Neural cell (in vitro differentiated cells): ENCODE data around the gene SMIM22. TPM values are rescaled to one million over a fixed set of nuclear protein-coding genes. Genes with fewer than 3 reads are reported as not detected.

Source experiments
- H2AFZ ChIP-seq: fragments of 200-600, 300-800 bp; sonication (generic), shearing (Covaris generic); 2 replicates; pipeline ENCODE4 v1.6.0; 2014; ENCODE audit warnings: low read depth, mild to moderate bottlenecking, antibody characterized with exemption, low read length, moderate library complexity
- H3F3A ChIP-seq: fragments of 200-600 bp; shearing (Covaris generic); 2 replicates; pipeline ENCODE4 v1.6.1; 2016; ENCODE audit warnings: mild to moderate bottlenecking, moderate library complexity, mixed read lengths, antibody characterized with exemption, low read length; ENCODE audit not compliant: insufficient read depth, poor library complexity, severe bottlenecking
- H3K27ac ChIP-seq: fragments of 200-600, 300-800 bp; sonication (generic), shearing (Covaris generic); 2 replicates; pipeline ENCODE4 v1.5.1; 2014; ENCODE audit warnings: mild to moderate bottlenecking, low read length, moderate library complexity
- H3K27me3 ChIP-seq: fragments of 300-800, 200-600 bp; sonication (generic), shearing (Covaris generic); 2 replicates; pipeline ENCODE4 v1.6.0; 2014; ENCODE audit warnings: mild to moderate bottlenecking, low read depth, low read length, moderate library complexity; ENCODE audit not compliant: insufficient read depth
- H3K36me3 ChIP-seq: fragments of 300-800, 200-600 bp; sonication (generic), shearing (Covaris generic); 2 replicates; pipeline ENCODE4 v1.5.1; 2014; ENCODE audit warnings: mild to moderate bottlenecking, antibody characterized with exemption, low read length, moderate library complexity; ENCODE audit not compliant: insufficient read depth
- H3K4me2 ChIP-seq: fragments of 300-800, 200-600 bp; sonication (generic), shearing (Covaris generic); 2 replicates; pipeline ENCODE4 v1.6.0; 2014; ENCODE audit warnings: mild to moderate bottlenecking, low read length
- H3K4me3 ChIP-seq: fragments of 300-800, 200-600 bp; sonication (generic), shearing (Covaris generic); 2 replicates; pipeline ENCODE4 v1.5.1; 2014; ENCODE audit warnings: mild to moderate bottlenecking, low read length, moderate library complexity
- H3K79me2 ChIP-seq: fragments of 200-600 bp; shearing (Covaris generic); replicated peaks from 2 replicates; pipeline ENCODE4 v1.6.0; 2014; ENCODE audit warnings: mild to moderate bottlenecking, low read length, moderate library complexity; ENCODE audit not compliant: insufficient read depth
- H3K9ac ChIP-seq: fragments of 300-800, 200-600 bp; sonication (generic), shearing (Covaris generic); 2 replicates; pipeline ENCODE4 v1.6.1; 2016; ENCODE audit warnings: mild to moderate bottlenecking, low read length, mixed read lengths
- H3K9me2 ChIP-seq: fragments of 200-600 bp; shearing (Covaris generic); 2 replicates; pipeline ENCODE4 v1.6.1; 2016; ENCODE audit warnings: mild to moderate bottlenecking, low read length, mixed read lengths; ENCODE audit not compliant: insufficient read depth
- H3K9me3 ChIP-seq: fragments of 200-600, 300-800 bp; sonication (generic), shearing (Covaris generic); 2 replicates; pipeline ENCODE4 v1.6.1; 2016; ENCODE audit warnings: mild to moderate bottlenecking, mixed run types, low read length, moderate library complexity, mixed read lengths
- H4K20me1 ChIP-seq: fragments of 200-600 bp; shearing (Covaris generic); 2 replicates; pipeline ENCODE4 v1.6.1; 2016; ENCODE audit warnings: mild to moderate bottlenecking, mixed run types; ENCODE audit not compliant: insufficient read depth
- CTCF ChIP-seq: fragments of 450-650 bp; IDR thresholded peaks from 2 replicates; pipeline ENCODE4 v1.5.1; 2014; ENCODE audit warnings: antibody characterized with exemption, mild to moderate bottlenecking, moderate library complexity; ENCODE audit not compliant: poor library complexity, severe bottlenecking
- EP300 ChIP-seq: fragments of 450-650 bp; conservative IDR thresholded peaks from 2 replicates; pipeline ENCODE4 v1.6.1; 2014; ENCODE audit warnings: antibody characterized with exemption, mild to moderate bottlenecking, moderate library complexity; ENCODE audit not compliant: poor library complexity, severe bottlenecking
- EZH2 ChIP-seq: fragments of 200-600, 300-800 bp; shearing (Covaris generic), sonication (generic); IDR thresholded peaks from 2 replicates; pipeline ENCODE4 v1.6.1; 2014; ENCODE audit warnings: antibody characterized with exemption, low read length, borderline replicate concordance, mild to moderate bottlenecking; ENCODE audit not compliant: insufficient read depth, poor library complexity, severe bottlenecking
- MXI1 ChIP-seq: fragments of 450-650 bp; conservative IDR thresholded peaks from 2 replicates; pipeline ENCODE4 v1.6.1; 2014; ENCODE audit warnings: antibody characterized with exemption, mild to moderate bottlenecking; ENCODE audit not compliant: poor library complexity, severe bottlenecking
- POLR2AphosphoS5 ChIP-seq: IDR thresholded peaks from 2 replicates; pipeline ENCODE4 v1.6.1; 2012
- RAD21 ChIP-seq: fragments of 450-650 bp; conservative IDR thresholded peaks from 2 replicates; pipeline ENCODE4 v1.6.1; 2014; ENCODE audit warnings: antibody characterized with exemption, mild to moderate bottlenecking, moderate library complexity
- REST ChIP-seq: IDR thresholded peaks from 2 replicates; pipeline ENCODE4 v1.6.1; 2012; ENCODE audit warnings: borderline replicate concordance
- SMC3 ChIP-seq: fragments of 450-650 bp; conservative IDR thresholded peaks from 2 replicates; pipeline ENCODE4 v1.6.1; 2014; ENCODE audit warnings: antibody characterized with exemption, mild to moderate bottlenecking, moderate library complexity; ENCODE audit not compliant: poor library complexity
- TAF1 ChIP-seq: IDR thresholded peaks from 2 replicates; pipeline ENCODE4 v1.6.1; 2012; ENCODE audit warnings: low read depth
- polyA plus RNA-seq: library from polyadenylated mRNA; depleted of rRNA; stranded (reverse); fragments of >200 nt; gene quantifications from 2 replicates; pipeline ENCODE4 v1.2.3, GENCODE V29; 2014

The SMIM22 gene
- polyA plus RNA-seq, 1 donor from 2014 or later, result not detected

GRCh38 chr16:4788910-4789309, 6.3 kb upstream of the SMIM22 start:
- Histone ChIP-seq H3K27me3 (no peaks in the 10 kb centered on the region), H3K79me2 (no peaks in the 10 kb centered on the region), H3K9ac (no peak overlapping the region), H3K9me3 (no peaks in the 10 kb centered on the region), H3K4me2 (no peak overlapping the region), H3K9me2 (no peaks in the 10 kb centered on the region), H2AFZ (no peak overlapping the region), H4K20me1 (no peaks in the 10 kb centered on the region), H3K4me3 (no peak overlapping the region), H3F3A (no peaks in the 10 kb centered on the region), H3K36me3 (no peaks in the 10 kb centered on the region), H3K27ac (no peak overlapping the region)
- no peak for TF ChIP-seq MXI1
- no peak for TF ChIP-seq REST
- no peak for TF ChIP-seq EZH2
- no peak for TF ChIP-seq RAD21
- no peak for TF ChIP-seq SMC3

GRCh38 chr16:4790261-4790660, 4.9 kb upstream of the SMIM22 start:
- Histone ChIP-seq H3K36me3 (no peaks in the 10 kb centered on the region), H3K27me3 (no peaks in the 10 kb centered on the region), H2AFZ (no peak overlapping the region), H3F3A (no peaks in the 10 kb centered on the region), H3K9ac (no peak overlapping the region), H3K9me3 (no peaks in the 10 kb centered on the region), H3K4me2 (no peak overlapping the region), H4K20me1 (no peaks in the 10 kb centered on the region), H3K4me3 (no peak overlapping the region), H3K27ac (no peak overlapping the region), H3K9me2 (no peaks in the 10 kb centered on the region), H3K79me2 (no peaks in the 10 kb centered on the region)
- TF ChIP-seq REST (no peak), RAD21 (no peak), POLR2AphosphoS5 (no peak), CTCF (no peak), TAF1 (no peak), EZH2 (no peak), MXI1 (no peak), SMC3 (no peak), EP300 (no peak)
